ENCODE results near the gene PTN.

Gene PTN

DNA sequence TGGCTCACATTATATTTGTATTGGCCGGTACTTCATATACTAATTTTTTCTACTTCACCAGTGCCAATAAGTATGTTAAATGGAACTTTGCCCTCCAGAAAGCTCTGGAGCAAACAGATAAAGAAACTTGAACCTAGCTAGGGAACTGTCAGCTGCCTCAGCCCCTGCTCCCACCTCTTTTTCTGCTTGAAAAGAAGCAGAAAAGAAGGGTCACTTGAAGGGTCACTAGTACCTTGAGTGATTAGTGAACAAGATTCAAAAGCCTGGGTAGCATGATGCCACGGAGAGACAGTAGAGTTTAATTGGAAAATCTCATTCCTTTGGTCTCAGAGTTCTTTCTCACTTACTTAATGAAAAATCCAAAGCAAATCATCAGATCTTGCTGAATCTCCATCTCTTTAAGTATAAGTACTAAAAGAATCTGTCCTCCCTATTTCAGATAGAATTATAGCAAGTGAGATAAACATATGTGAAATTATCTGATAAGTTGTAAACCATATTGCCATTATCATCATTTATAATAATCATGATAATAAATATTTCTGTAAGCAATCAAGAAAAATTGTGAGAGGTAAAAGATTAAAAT, 47.7 kb downstream of the PTN start:
- H3K27me3 Mint-ChIP-seq (ENCODE audit: low read depth, poor library complexity) = no peaks in the 10 kb centered on the region
- no peak for DNase-seq
- H3K36me3 Mint-ChIP-seq (ENCODE audit: low read depth) = no peaks in the 10 kb centered on the region
- no peak for TF ChIP-seq CTCF (IDR thresholded peaks at IDR 0.05)
- H3K27ac Mint-ChIP-seq = no peak overlapping the region
- no peaks in the 10 kb centered on the region for H3K9me3 Mint-ChIP-seq
- H3K4me1 Mint-ChIP-seq = peaks cover 16% of the 10 kb centered on the region
- H3K4me3 Mint-ChIP-seq = no peak overlapping the region

DNA sequence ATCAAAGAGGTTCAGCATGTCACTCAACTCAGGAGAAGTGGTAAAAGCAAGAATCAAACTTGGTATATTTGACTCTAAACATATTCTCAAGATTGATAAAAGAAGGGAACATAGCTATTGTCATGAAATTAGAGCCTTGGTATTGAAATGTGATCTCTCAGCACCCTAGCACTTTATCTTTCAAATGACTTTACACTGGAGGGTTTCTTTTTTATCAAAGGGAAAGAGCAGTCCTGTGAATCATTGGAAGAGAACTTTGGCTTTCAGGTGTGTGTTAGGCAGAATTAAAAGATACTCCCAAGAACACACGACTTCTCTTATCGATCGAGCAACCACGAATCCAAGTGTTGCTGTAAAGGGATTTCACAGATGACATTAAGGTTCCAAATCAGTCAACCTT, 54.4 kb downstream of the PTN start:
- Mint-ChIP-seq H3K4me1 (no peaks in the 10 kb centered on the region), H3K36me3 (ENCODE audit: low read depth) (peaks cover 13% of the 10 kb centered on the region), H3K9me3 (peaks cover 13% of the 10 kb centered on the region), H3K27ac (no peak overlapping the region), H3K4me3 (no peak overlapping the region), H3K27me3 (ENCODE audit: low read depth, poor library complexity) (peaks cover 3% of the 10 kb centered on the region)
- DNase-seq = no peak
- no peak for TF ChIP-seq CTCF (IDR thresholded peaks at IDR 0.05)

GRCh38 chr7:137287651-137288258, 55.8 kb downstream of the PTN start:
- Mint-ChIP-seq H3K4me1 (no peaks in the 10 kb centered on the region), H3K27me3 (ENCODE audit: low read depth, poor library complexity) (peaks cover 3% of the 10 kb centered on the region), H3K9me3 (peaks cover 13% of the 10 kb centered on the region), H3K27ac (no peak overlapping the region), H3K4me3 (no peak overlapping the region), H3K36me3 (ENCODE audit: low read depth) (peaks cover 13% of the 10 kb centered on the region)
- DNase-seq = no peak
- TF ChIP-seq CTCF (IDR thresholded peaks at IDR 0.05) = peak; percentile 31

- no peak for DNase-seq
- no peaks in the 10 kb centered on the region for H3K36me3 Mint-ChIP-seq (ENCODE audit: low read depth)
Observed at GRCh38 chr7:137283153-137283552, 60.4 kb downstream of the PTN start.

DNA sequence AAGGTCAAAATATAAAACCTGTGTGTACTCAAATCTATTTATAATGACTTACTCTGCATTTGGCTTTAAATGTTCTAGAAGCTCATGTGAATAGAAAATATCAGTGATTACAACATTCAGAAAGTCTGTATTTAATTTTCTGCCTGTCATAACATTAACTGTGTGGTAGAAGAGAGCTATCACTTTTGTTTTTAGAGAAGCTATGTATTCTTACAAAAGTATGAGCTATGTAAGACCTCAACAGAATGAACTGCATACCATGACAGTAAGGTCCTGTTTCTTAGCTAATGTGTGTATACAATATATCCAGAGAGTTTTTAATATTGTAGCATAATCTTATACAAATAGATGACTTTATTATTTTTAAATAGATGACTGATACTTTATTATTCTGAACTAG, 61.5 kb downstream of the PTN start:
- TF ChIP-seq CTCF (IDR thresholded peaks at IDR 0.05) = no peak
- no peak overlapping the region for H3K27ac Mint-ChIP-seq
- no peaks in the 10 kb centered on the region for H3K27me3 Mint-ChIP-seq (ENCODE audit: low read depth, poor library complexity)
- no peaks in the 10 kb centered on the region for H3K36me3 Mint-ChIP-seq (ENCODE audit: low read depth)
- no peaks in the 10 kb centered on the region for H3K9me3 Mint-ChIP-seq
- H3K4me3 Mint-ChIP-seq = no peak overlapping the region
- no peak for DNase-seq
- H3K4me1 Mint-ChIP-seq = no peaks in the 10 kb centered on the region

More at GRCh38 chr7:137283153-137283552, 60.4 kb downstream of the PTN start:
- H3K4me1 Mint-ChIP-seq = no peaks in the 10 kb centered on the region
- H3K27ac Mint-ChIP-seq = no peak overlapping the region
- no peak for TF ChIP-seq CTCF (IDR thresholded peaks at IDR 0.05)
- H3K4me3 Mint-ChIP-seq = no peak overlapping the region
- H3K27me3 Mint-ChIP-seq (ENCODE audit: low read depth, poor library complexity) = no peaks in the 10 kb centered on the region
- H3K9me3 Mint-ChIP-seq = no peaks in the 10 kb centered on the region

GRCh38 chr7:137276189-137276588, 67.3 kb downstream of the PTN start:
- Mint-ChIP-seq H3K36me3 (ENCODE audit: low read depth) (no peaks in the 10 kb centered on the region), H3K4me1 (no peaks in the 10 kb centered on the region), H3K27me3 (ENCODE audit: low read depth, poor library complexity) (no peaks in the 10 kb centered on the region), H3K27ac (no peak overlapping the region), H3K4me3 (no peak overlapping the region), H3K9me3 (no peaks in the 10 kb centered on the region)
- TF ChIP-seq CTCF (IDR thresholded peaks at IDR 0.05) = no peak
- no peak for DNase-seq

All from nephron progenitor cell (in vitro differentiated cells).